HEK293 (cell line): ENCODE results near the gene SULT1A2.
A peak's percentile ranks its signal among the peaks of the same experiment; 100 is the strongest.

Experiments used
- CTCF ChIA-PET: fragments of 350-600 bp; formaldehyde crosslinking; extraction: SDS; loops from one replicate; lab custom pipeline; 2021; ENCODE audit warnings: antibody characterized with exemption; lab: Yijun Ruan, JAX
- POLR2A ChIA-PET: fragments of 300-600 bp; formaldehyde crosslinking; extraction: SDS; loops from one replicate; lab custom pipeline; 2020; ENCODE audit warnings: antibody characterized with exemption, inconsistent platforms; lab: Yijun Ruan, JAX
- H3K27ac ChIP-seq: fragments of 200-500 bp; sonication (Bioruptor generic); 2 replicates; pipeline ENCODE4 v1.5.1; 2014; ENCODE audit warnings: low read depth, low read length, control low read depth, inconsistent platforms; ENCODE audit errors: extremely low read depth
- H3K36me3 ChIP-seq, 2 experiments: fragments of 200-500 bp in 1 of 2; sonication (Bioruptor generic) in 1 of 2; 1 replicate in 1 of 2; 2 replicates in 1 of 2; pipeline ENCODE4 v1.5.1; 2014 to 2017; ENCODE audit warnings: inconsistent platforms in 2 of 2, low read length in 2 of 2; ENCODE audit not compliant: control insufficient read depth in 2 of 2, insufficient read depth in 1 of 2
- H3K4me1 ChIP-seq: fragments of 200-500 bp; sonication (Bioruptor generic); 2 replicates; pipeline ENCODE4 v1.5.1; 2014; ENCODE audit warnings: mild to moderate bottlenecking, low read length, inconsistent platforms; ENCODE audit not compliant: control insufficient read depth, insufficient read depth
- H3K4me3 ChIP-seq: 2 replicates; pipeline ENCODE4 v1.5.1; 2011; ENCODE audit warnings: low read depth, mild to moderate bottlenecking, control low read depth, low read length, moderate library complexity
- H3K9me3 ChIP-seq: fragments of 200-500 bp; sonication (Bioruptor generic); 2 replicates; pipeline ENCODE4 v1.5.1; 2014; ENCODE audit warnings: low read depth, low read length, inconsistent platforms; ENCODE audit not compliant: control insufficient read depth, insufficient read depth
- ELK4 ChIP-seq: IDR thresholded peaks from 2 replicates; pipeline ENCODE4 v1.6.1; 2011; ENCODE audit warnings: mild to moderate bottlenecking, low read depth, low read length, borderline replicate concordance
- GLI4 ChIP-seq: fragments of 450-650 bp; formaldehyde crosslinking; IDR thresholded peaks from 2 replicates; pipeline ENCODE4 v1.5.1; 2016; ENCODE audit warnings: missing biosample characterization, missing genetic modification characterization
- GLIS1 ChIP-seq: fragments of 450-650 bp; formaldehyde crosslinking; IDR thresholded peaks from 2 replicates; pipeline ENCODE4 v1.5.1; 2016; ENCODE audit warnings: missing biosample characterization, missing genetic modification characterization
- IKZF3 ChIP-seq: fragments of 450-650 bp; IDR thresholded peaks from 2 replicates; pipeline ENCODE4 v1.5.0; 2018; ENCODE audit warnings: missing biosample characterization, mild to moderate bottlenecking, missing genetic modification characterization, moderate library complexity
- KLF17 ChIP-seq: fragments of 450-650 bp; formaldehyde crosslinking; IDR thresholded peaks from 2 replicates; pipeline ENCODE4 v1.5.1; 2016; ENCODE audit warnings: missing biosample characterization, missing genetic modification characterization
- PATZ1 ChIP-seq: fragments of 450-650 bp; formaldehyde crosslinking; IDR thresholded peaks from 2 replicates; pipeline ENCODE4 v1.5.1; 2016; ENCODE audit warnings: missing biosample characterization, missing genetic modification characterization
- PRDM6 ChIP-seq: fragments of 450-650 bp; formaldehyde crosslinking; IDR thresholded peaks from 2 replicates; pipeline ENCODE4 v1.5.1; 2017; ENCODE audit warnings: missing biosample characterization, missing genetic modification characterization
- WT1 ChIP-seq: fragments of 450-650 bp; formaldehyde crosslinking; IDR thresholded peaks from 2 replicates; pipeline ENCODE4 v1.5.1; 2016; ENCODE audit warnings: missing biosample characterization, missing genetic modification characterization
- ZBTB11 ChIP-seq: fragments of 450-650 bp; formaldehyde crosslinking; conservative IDR thresholded peaks from 2 replicates; pipeline ENCODE4 v1.5.1; 2016; ENCODE audit warnings: low read depth, missing biosample characterization, missing genetic modification characterization
- ZNF10 ChIP-seq: fragments of 450-650 bp; formaldehyde crosslinking; IDR thresholded peaks from 2 replicates; pipeline ENCODE4 v1.5.1; 2017; ENCODE audit warnings: missing biosample characterization, missing genetic modification characterization
- ZNF138 ChIP-seq: fragments of 450-650 bp; formaldehyde crosslinking; IDR thresholded peaks from 2 replicates; pipeline ENCODE4 v1.5.1; 2016; ENCODE audit warnings: missing biosample characterization, missing genetic modification characterization, borderline replicate concordance
- ZNF23 ChIP-seq: fragments of 450-650 bp; formaldehyde crosslinking; IDR thresholded peaks from 2 replicates; pipeline ENCODE4 v1.5.1; 2016; ENCODE audit warnings: missing biosample characterization, missing genetic modification characterization, borderline replicate concordance
- ZNF280C ChIP-seq: fragments of 450-650 bp; formaldehyde crosslinking; IDR thresholded peaks from 2 replicates; pipeline ENCODE4 v1.5.1; 2016; ENCODE audit warnings: missing biosample characterization, missing genetic modification characterization
- ZNF366 ChIP-seq: fragments of 450-650 bp; formaldehyde crosslinking; conservative IDR thresholded peaks from 2 replicates; pipeline ENCODE4 v1.5.1; 2016; ENCODE audit warnings: missing biosample characterization, missing genetic modification characterization
- ZNF549 ChIP-seq: fragments of 450-650 bp; IDR thresholded peaks from 2 replicates; pipeline ENCODE4 v1.5.1; 2018; ENCODE audit warnings: missing biosample characterization, missing genetic modification characterization, mild to moderate bottlenecking, inconsistent platforms, moderate library complexity
- ZNF621 ChIP-seq: fragments of 450-650 bp; formaldehyde crosslinking; IDR thresholded peaks from 2 replicates; pipeline ENCODE4 v1.5.1; 2017; ENCODE audit warnings: missing biosample characterization, missing genetic modification characterization
- ZNF626 ChIP-seq: fragments of 450-650 bp; sonication (Bioruptor Pico); formaldehyde crosslinking; IDR thresholded peaks from 2 replicates; pipeline ENCODE4 v1.5.1; 2018; ENCODE audit warnings: missing biosample characterization, missing genetic modification characterization, inconsistent platforms
- ZNF785 ChIP-seq: fragments of 450-650 bp; formaldehyde crosslinking; IDR thresholded peaks from 2 replicates; pipeline ENCODE4 v1.5.1; 2016; ENCODE audit warnings: missing biosample characterization, missing genetic modification characterization
- ZNF791 ChIP-seq: fragments of 450-650 bp; formaldehyde crosslinking; IDR thresholded peaks from 2 replicates; pipeline ENCODE4 v1.5.1; 2016; ENCODE audit warnings: missing biosample characterization, missing genetic modification characterization
- ZNF792 ChIP-seq: fragments of 450-650 bp; formaldehyde crosslinking; IDR thresholded peaks from 2 replicates; pipeline ENCODE4 v1.5.1; 2016; ENCODE audit warnings: missing biosample characterization, missing genetic modification characterization

Gene SULT1A2

GRCh38 chr16:28590384-28591340 lies 6.2 kb downstream of the SULT1A2 start (continued):
- no peak for TF ChIP-seq ELK4

GRCh38 chr16:28589930-28590329 lies 6.9 kb downstream of the SULT1A2 start:
- H3K36me3 ChIP-seq, result peaks cover 0 to 38% of the 10 kb centered on the region in 2 experiments; a peak in 2 of 3 replicates
- CTCF ChIA-PET, result no interaction called here
- H3K9me3 ChIP-seq, result no peaks in the 10 kb centered on the region
- TF ChIP-seq PRDM6 (tag by site-specific recombination), result no peak
- no peak for TF ChIP-seq ZNF626 (tag by site-specific recombination)
- no peak for TF ChIP-seq ZNF792 (tag by site-specific recombination)
- no peak for TF ChIP-seq IKZF3 (tag by site-specific recombination)
- TF ChIP-seq ZNF138, result no peak
- TF ChIP-seq ZNF785 (tag by site-specific recombination), result no peak
- no peak for TF ChIP-seq PATZ1
- TF ChIP-seq ZNF366 (tag by site-specific recombination), result no peak
- TF ChIP-seq ZNF549 (tag by site-specific recombination), result no peak
- no peak for TF ChIP-seq ZNF791 (tag by site-specific recombination)
- no peak for TF ChIP-seq ZNF10 (tag by site-specific recombination)
- TF ChIP-seq WT1, result no peak
- no peak overlapping the region for H3K4me3 ChIP-seq
- H3K27ac ChIP-seq, result no peak overlapping the region
- POLR2A ChIA-PET, result no interaction called here
- no peaks in the 10 kb centered on the region for H3K4me1 ChIP-seq

GRCh38 chr16:28589069-28589468 lies 7.8 kb downstream of the SULT1A2 start:
- H3K4me1 ChIP-seq, result no peaks in the 10 kb centered on the region
- H3K4me3 ChIP-seq, result no peak overlapping the region
- POLR2A ChIA-PET, result no interaction called here
- H3K27ac ChIP-seq, result no peak overlapping the region
- CTCF ChIA-PET, result no interaction called here
- no peaks in the 10 kb centered on the region for H3K9me3 ChIP-seq
- H3K36me3 ChIP-seq, result peaks cover 0 to 38% of the 10 kb centered on the region in 2 experiments; a peak in 2 of 3 replicates
- no peak for TF ChIP-seq ZBTB11 (tag by site-specific recombination)
- TF ChIP-seq ZNF621 (tag by site-specific recombination), result no peak
- no peak for TF ChIP-seq GLI4
- no peak for TF ChIP-seq ZNF280C
- peak; percentile 57 for TF ChIP-seq GLIS1 (tag by site-specific recombination)
- TF ChIP-seq ZNF23 (tag by site-specific recombination), result no peak
- no peak for TF ChIP-seq KLF17 (tag by site-specific recombination)
